Heart left ventricle (tissue), 13 donors: ENCODE results near the gene HIGD1B.

Experiments used
- CTCF ChIP-seq, 12 donors: fragments of 200-600 bp; sonication (generic) in 4 of 12; IDR thresholded peaks; one replicate each; pipeline versions ENCODE4 v1.5.0 to v1.8.0; 2018 to 2022; ENCODE audit warnings: antibody characterized with exemption in 12 of 12, mild to moderate bottlenecking in 5 of 12
- POLR2A ChIP-seq, 2 donors: fragments of 450-650 bp; IDR thresholded peaks; one replicate each; pipeline ENCODE4 v1.6.1; 2017; ENCODE audit warnings: antibody characterized with exemption in 2 of 2, mild to moderate bottlenecking in 2 of 2, moderate library complexity in 2 of 2
- donor health status: ischemic (EF 13 %, LVEDD 7.1; RV severe dilation, severe dysfunction).
- donor health status: DM: no; HTN: yes; CAD: no.
- donor health status: DM: no; HTN: no; CAD: no.
- donor health status: ischemic (EF 25% LVEDD 6.9; RV normal size, moderate dysfunction).
- donor health status: ischemic (EF 25% LVEDD 5.7; RV mildly dilated, moderate dysfunction).
- donor health status: ischemic (EF 35%, LVEDD 5.7; RV mildly dilated, moderate dysfunction).
- donor health status: nonischemic (EF 11% LVEDD 7.7; RV severe dilation, severe dysfunction).
- donor health status: DM: yes; HTN: yes; CAD: no.
- donor health status: PGD.
- donor health status: ischemic (EF 29% LVEDD 5.4; RV normal size, mild dysfunction).
- donor health status: nonischemic (EF 23%, LVEDD 6.1; RV moderate dilation, normal function).

GRCh38 chr17:44865231-44865660, 17.6 kb downstream of the HIGD1B start:
- TF ChIP-seq CTCF (IDR thresholded peaks at IDR 0.05): peak; percentile 72 to 95 (median 86)
- no peak for TF ChIP-seq POLR2A (IDR thresholded peaks at IDR 0.05)
